OCI-LY7 (cell line): ENCODE data around the gene AKR7A3. TPM values are rescaled to one million over a fixed set of nuclear protein-coding genes. Genes with fewer than 3 reads are reported as not detected.

Experiments used
- BruUV-seq: library from RNA; stranded (reverse); fragments of 400-500 nt; replicated peaks from 2 replicates; lab custom pipeline; 2021; lab: Mats Ljungman, UMichigan
- CTCF ChIA-PET: fragments of 300-600 bp; sonication (Branson Sonifier 250); formaldehyde crosslinking; loops from one replicate; lab custom pipeline; 2022; ENCODE audit warnings: antibody characterized with exemption; ENCODE audit not compliant: unreplicated experiment; lab: Charles Lee
- POLR2A ChIA-PET: fragments of 300-600 bp; sonication (Branson Sonifier 250); formaldehyde crosslinking; loops from one replicate; lab custom pipeline; 2022; ENCODE audit warnings: antibody characterized with exemption; lab: Charles Lee
- DNase-seq: peaks from one replicate; pipeline ENCODE4 v3.0.0-alpha.2; 2015; ENCODE audit warnings: low spot score
- H2AFZ ChIP-seq: fragments of 200-600 bp; sonication (generic), shearing (Covaris generic); 2 replicates; pipeline ENCODE4 v1.6.1; 2014; ENCODE audit warnings: mild to moderate bottlenecking, antibody characterized with exemption, low read length, moderate library complexity
- H3K27ac ChIP-seq: fragments of 200-600 bp; sonication (generic); 2 replicates; pipeline ENCODE4 v1.5.1; 2014; ENCODE audit warnings: mixed run types, low read depth, mild to moderate bottlenecking, moderate library complexity, low read length, inconsistent platforms; ENCODE audit not compliant: poor library complexity, severe bottlenecking
- H3K36me3 ChIP-seq: fragments of 200-600 bp; sonication (generic); 2 replicates; pipeline ENCODE4 v1.6.1; 2014; ENCODE audit warnings: mild to moderate bottlenecking, antibody characterized with exemption, low read length, moderate library complexity, mixed read lengths; ENCODE audit not compliant: insufficient read depth
- H3K4me1 ChIP-seq: fragments of 200-600 bp; sonication (generic); 2 replicates; pipeline ENCODE4 v1.5.1; 2014; ENCODE audit warnings: mild to moderate bottlenecking, low read length; ENCODE audit not compliant: insufficient read depth, poor library complexity, severe bottlenecking
- H3K4me2 ChIP-seq: fragments of 200-600 bp; sonication (generic); 2 replicates; pipeline ENCODE4 v1.6.1; 2014; ENCODE audit warnings: mild to moderate bottlenecking, low read length
- H3K4me3 ChIP-seq: fragments of 200-600 bp; sonication (generic); 2 replicates; pipeline ENCODE4 v1.5.1; 2014; ENCODE audit warnings: mild to moderate bottlenecking, low read depth, low read length; ENCODE audit not compliant: poor library complexity, severe bottlenecking
- H3K79me2 ChIP-seq: fragments of 200-600 bp; sonication (generic); 2 replicates; pipeline ENCODE4 v1.6.1; 2016; ENCODE audit warnings: low read depth, mild to moderate bottlenecking, low read length, moderate library complexity, mixed read lengths; ENCODE audit not compliant: insufficient read depth
- H3K9me2 ChIP-seq: fragments of 200-600 bp; sonication (generic); 2 replicates; pipeline ENCODE4 v1.6.1; 2016; ENCODE audit warnings: mild to moderate bottlenecking, low read length, mixed read lengths; ENCODE audit not compliant: insufficient read depth
- H3K9me3 ChIP-seq: fragments of 200-600 bp; sonication (generic); 2 replicates; pipeline ENCODE4 v1.6.1; 2014; ENCODE audit warnings: mild to moderate bottlenecking, mixed run types, low read length, mixed read lengths
- H4K20me1 ChIP-seq: fragments of 200-600 bp; sonication (generic); 2 replicates; pipeline ENCODE4 v1.6.1; 2014; ENCODE audit warnings: mild to moderate bottlenecking, antibody characterized with exemption, low read length, moderate library complexity, mixed read lengths; ENCODE audit not compliant: insufficient read depth
- EZH2phosphoT487 ChIP-seq: fragments of 200-600 bp; sonication (generic); IDR thresholded peaks from 2 replicates; pipeline ENCODE4 v1.6.1; 2018; ENCODE audit warnings: low read depth, borderline replicate concordance, mild to moderate bottlenecking, mixed run types, antibody characterized with exemption, low read length, moderate library complexity, mixed read lengths
- intact Hi-C: fragments of 100-400 bp; cut with micrococcal nuclease; formaldehyde crosslinking; loops from one replicate; pipeline ENCODE4 v1.10.0; 2022; ENCODE audit not compliant: unreplicated experiment
- total RNA-seq, 2 experiments: library from RNA; depleted of rRNA in 1 of 2; stranded (reverse); fragments of >200 nt in 1 of 2; shearing (Covaris generic) in 1 of 2; gene quantifications; 2 replicates each; pipeline ENCODE4 v1.2.3, GENCODE V29; 2014 to 2022
- TF ChIP-seq, protein P1 (sequence below): fragments of 200-600 bp; sonication (generic); conservative IDR thresholded peaks from 2 replicates; pipeline ENCODE4 v1.5.1; 2014; ENCODE audit warnings: mild to moderate bottlenecking, antibody characterized with exemption, low read length, moderate library complexity, mixed read lengths

The AKR7A3 gene
- total RNA-seq, 2 experiments from 2014 or later, result 1.2 to 2.6 TPM

GRCh38 chr1:19250629-19251304 is 37.8 kb downstream of the AKR7A3 start:
- BruUV-seq, result TSS peak; percentile 90
- H3K4me3 ChIP-seq, result peak overlapping the region; percentile 99

GRCh38 chr1:19240673-19241538 is 47.7 kb downstream of the AKR7A3 start:
- ChIA-PET POLR2A (no interaction called here), CTCF (no interaction called here)
- Histone ChIP-seq H3K36me3 (peaks cover 93% of the 10 kb centered on the region), H3K79me2 (peaks cover 2% of the 10 kb centered on the region; the same call in 1 of the 2 replicates), H3K9me3 (no peaks in the 10 kb centered on the region), H3K4me1 (no peaks in the 10 kb centered on the region), H4K20me1 (peaks cover 5% of the 10 kb centered on the region; the same call in 1 of the 2 replicates), H3K9me2 (no peaks in the 10 kb centered on the region), H2AFZ (no peak overlapping the region), H3K4me2 (no peak overlapping the region), H3K27ac (no peak overlapping the region), H3K4me3 (no peak overlapping the region)
- peak; percentile 60 for DNase-seq
- no peak for TF ChIP-seq EZH2phosphoT487
- TF ChIP-seq, protein P1, sequence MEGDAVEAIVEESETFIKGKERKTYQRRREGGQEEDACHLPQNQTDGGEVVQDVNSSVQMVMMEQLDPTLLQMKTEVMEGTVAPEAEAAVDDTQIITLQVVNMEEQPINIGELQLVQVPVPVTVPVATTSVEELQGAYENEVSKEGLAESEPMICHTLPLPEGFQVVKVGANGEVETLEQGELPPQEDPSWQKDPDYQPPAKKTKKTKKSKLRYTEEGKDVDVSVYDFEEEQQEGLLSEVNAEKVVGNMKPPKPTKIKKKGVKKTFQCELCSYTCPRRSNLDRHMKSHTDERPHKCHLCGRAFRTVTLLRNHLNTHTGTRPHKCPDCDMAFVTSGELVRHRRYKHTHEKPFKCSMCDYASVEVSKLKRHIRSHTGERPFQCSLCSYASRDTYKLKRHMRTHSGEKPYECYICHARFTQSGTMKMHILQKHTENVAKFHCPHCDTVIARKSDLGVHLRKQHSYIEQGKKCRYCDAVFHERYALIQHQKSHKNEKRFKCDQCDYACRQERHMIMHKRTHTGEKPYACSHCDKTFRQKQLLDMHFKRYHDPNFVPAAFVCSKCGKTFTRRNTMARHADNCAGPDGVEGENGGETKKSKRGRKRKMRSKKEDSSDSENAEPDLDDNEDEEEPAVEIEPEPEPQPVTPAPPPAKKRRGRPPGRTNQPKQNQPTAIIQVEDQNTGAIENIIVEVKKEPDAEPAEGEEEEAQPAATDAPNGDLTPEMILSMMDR, result peak; percentile 92
- intact Hi-C loops, result loop anchor here (5.0 kb wide), 1 partner anchor 64 kb away; no protein-coding TSS in a partner anchor
- no TSS peak for BruUV-seq

More at GRCh38 chr1:19250629-19251304, 37.8 kb downstream of the AKR7A3 start:
- H3K4me2 ChIP-seq, result peak overlapping the region; percentile 93
- no peaks in the 10 kb centered on the region for H3K9me3 ChIP-seq
- H3K36me3 ChIP-seq, result peaks cover 63% of the 10 kb centered on the region
- TF ChIP-seq, protein P1, result no peak
- no peak for TF ChIP-seq EZH2phosphoT487
- H3K79me2 ChIP-seq, result peaks cover 99% of the 10 kb centered on the region
- peak overlapping the region; percentile 72 for H3K27ac ChIP-seq
- H4K20me1 ChIP-seq, result peaks cover 25% of the 10 kb centered on the region
- peak overlapping the region; percentile 55 for H2AFZ ChIP-seq
- peaks cover 35% of the 10 kb centered on the region for H3K4me1 ChIP-seq
- CTCF ChIA-PET, result no interaction called here
- no peaks in the 10 kb centered on the region for H3K9me2 ChIP-seq
- DNase-seq, result no peak
- intact Hi-C loops, result loop anchor here (1.0 to 10.0 kb wide), 3 partner anchors 40 to 404 kb away; partner anchors contain the start of gene UBR4
- POLR2A ChIA-PET, result interaction anchor here (1.3 kb wide), 1 partner anchor 41 kb away, joined by 6 read pairs; no protein-coding TSS in a partner anchor
